Measurements from ENCODE around the gene RHBDF2.

DNA sequence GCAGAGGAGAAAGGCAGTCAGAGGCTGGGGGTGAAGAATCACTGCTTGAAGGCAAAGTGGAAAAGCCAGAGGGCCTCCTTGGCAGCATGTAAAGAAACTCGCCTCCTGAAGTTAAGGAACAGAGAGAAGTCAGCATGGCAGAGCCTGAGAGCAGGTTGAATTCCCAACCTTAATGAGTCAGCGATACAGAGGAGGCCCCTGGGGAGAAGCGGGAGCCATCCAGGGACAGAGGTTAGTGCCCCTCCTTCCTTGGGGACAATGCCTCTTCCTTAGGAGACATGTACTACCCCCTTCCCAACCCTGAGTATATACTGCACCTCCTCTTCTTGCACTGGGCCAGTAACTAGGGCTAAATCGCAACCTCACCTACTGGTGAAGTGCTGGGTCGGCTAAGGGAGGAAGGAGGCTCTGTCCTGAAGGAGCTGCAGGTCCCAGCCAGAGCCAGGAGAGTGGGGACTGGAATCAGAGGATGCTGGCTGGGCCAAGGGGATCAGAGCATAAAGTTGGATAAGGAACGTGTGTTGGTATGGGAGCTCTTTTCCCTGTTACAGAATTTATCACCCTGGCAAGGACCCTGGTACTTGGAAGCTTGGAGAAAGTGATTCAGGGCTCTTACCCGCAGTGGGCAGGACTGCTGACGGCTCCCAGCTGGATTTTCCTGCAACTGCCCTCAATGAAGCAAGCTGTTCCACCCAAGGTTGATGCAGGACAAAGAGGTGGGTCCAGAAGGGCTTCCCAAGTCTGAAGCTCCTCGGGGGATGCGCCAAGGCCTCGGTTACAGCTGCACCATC lies 39.3 kb downstream of the RHBDF2 start:
- TF ChIP-seq, protein P1, sequence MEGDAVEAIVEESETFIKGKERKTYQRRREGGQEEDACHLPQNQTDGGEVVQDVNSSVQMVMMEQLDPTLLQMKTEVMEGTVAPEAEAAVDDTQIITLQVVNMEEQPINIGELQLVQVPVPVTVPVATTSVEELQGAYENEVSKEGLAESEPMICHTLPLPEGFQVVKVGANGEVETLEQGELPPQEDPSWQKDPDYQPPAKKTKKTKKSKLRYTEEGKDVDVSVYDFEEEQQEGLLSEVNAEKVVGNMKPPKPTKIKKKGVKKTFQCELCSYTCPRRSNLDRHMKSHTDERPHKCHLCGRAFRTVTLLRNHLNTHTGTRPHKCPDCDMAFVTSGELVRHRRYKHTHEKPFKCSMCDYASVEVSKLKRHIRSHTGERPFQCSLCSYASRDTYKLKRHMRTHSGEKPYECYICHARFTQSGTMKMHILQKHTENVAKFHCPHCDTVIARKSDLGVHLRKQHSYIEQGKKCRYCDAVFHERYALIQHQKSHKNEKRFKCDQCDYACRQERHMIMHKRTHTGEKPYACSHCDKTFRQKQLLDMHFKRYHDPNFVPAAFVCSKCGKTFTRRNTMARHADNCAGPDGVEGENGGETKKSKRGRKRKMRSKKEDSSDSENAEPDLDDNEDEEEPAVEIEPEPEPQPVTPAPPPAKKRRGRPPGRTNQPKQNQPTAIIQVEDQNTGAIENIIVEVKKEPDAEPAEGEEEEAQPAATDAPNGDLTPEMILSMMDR (conservative IDR thresholded peaks at IDR 0.05; ENCODE audit: low read depth, low read length), result no peak
- TF ChIP-seq EZH2 (IDR thresholded peaks at IDR 0.05; ENCODE audit: low read length, unreplicated experiment) (no peak), EZH2phosphoT487 (IDR thresholded peaks at IDR 0.05; ENCODE audit: borderline replicate concordance, low read length) (no peak)
